ENCODE data around the gene CERS6.
"Not testable (repeated sequence)": the region's sequence is repeated elsewhere in the genome, so short reads cannot be mapped to it uniquely, and the experiment has no call there.

Gene CERS6

DNA sequence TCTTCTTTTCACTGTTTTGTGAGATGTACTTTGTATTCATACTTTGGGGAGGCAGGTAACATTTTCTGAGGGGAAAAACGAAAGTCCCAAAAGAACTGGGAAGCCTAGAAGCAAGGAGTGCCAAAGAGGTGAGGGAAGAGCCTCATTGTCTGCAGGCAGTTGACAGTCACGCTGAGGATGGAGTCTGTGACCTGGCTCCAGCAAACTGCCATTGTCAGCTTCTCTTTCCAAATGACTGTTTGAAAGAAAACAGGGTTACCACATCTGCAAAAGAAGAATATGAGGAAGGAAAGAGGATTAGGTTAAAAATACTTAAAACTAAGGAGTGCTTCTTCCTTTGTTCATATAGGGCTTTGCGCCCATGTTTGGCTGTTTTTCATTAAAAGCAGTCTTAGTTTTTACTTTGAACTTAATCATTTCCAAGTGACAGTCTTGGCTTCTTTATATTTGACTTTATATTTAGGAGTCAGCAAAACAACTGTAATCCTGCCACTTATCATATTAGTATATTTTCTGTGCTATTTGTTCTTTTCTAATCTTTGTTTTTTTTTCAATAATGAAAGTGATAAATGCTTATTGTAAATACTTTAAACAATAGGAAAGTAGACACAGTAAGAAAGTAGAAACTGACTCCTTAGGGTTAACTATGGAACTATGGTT, 35.0 kb downstream of the CERS6 start:
- TF ChIP-seq CTCF (IDR thresholded peaks at IDR 0.05; ENCODE audit: extremely low read depth, insufficient read depth, missing control alignments) = no peak
- in situ Hi-C loops (cut with MboI; ENCODE audit: low pct_unique_long_range_greater_than_20kb, low sequenced_read_pairs, unreplicated experiment) = no loop called here
- DNase-seq (ENCODE audit: low spot score) = no peak

GRCh38 chr2:168491728-168492127, 35.7 kb downstream of the CERS6 start:
- DNase-seq (ENCODE audit: low spot score); in situ Hi-C loops (cut with MboI; ENCODE audit: low pct_unique_long_range_greater_than_20kb, low sequenced_read_pairs, unreplicated experiment): not testable (repeated sequence)

DNA sequence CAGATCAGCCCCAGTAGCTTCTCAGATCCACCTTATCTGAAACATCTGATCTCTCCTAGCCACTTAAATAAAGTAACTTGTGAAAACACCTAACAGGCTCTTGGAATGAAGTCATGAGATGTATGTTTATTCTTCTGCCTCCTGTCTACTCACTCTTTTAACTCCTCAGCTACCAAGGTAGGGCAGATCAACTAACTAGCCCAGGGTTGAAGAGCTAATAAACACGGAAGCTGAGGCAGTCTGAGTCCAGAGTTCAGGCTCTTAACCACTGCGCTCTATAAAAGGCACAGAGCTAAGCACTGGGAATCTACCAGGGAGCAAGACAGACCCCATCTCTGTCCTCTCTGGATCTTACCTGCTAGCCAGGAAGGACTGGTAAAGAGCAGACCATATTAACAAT, 37.1 kb downstream of the CERS6 start:
- in situ Hi-C loops (cut with MboI; ENCODE audit: low pct_unique_long_range_greater_than_20kb, low sequenced_read_pairs, unreplicated experiment); DNase-seq (ENCODE audit: low spot score): not testable (repeated sequence)

DNA sequence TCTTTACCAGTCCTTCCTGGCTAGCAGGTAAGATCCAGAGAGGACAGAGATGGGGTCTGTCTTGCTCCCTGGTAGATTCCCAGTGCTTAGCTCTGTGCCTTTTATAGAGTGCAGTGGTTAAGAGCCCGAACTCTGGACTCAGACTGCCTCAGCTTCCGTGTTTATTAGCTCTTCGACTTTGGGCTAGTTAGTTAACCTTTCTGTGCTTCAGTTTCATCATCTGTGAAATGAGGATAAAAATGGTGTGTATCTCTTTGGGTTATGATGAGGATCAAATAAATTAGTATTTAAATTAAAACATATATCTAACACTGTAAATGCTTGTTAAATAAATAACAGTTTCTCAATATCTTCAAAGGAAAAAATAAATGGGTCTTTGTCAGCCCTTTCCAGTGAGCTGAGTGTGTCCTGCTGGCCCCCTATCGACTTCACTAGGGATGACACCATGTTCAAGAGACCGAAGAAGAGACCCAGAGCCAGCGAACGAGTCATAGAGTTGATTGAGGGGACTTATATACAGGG, 38.2 kb downstream of the CERS6 start:
- DNase-seq (ENCODE audit: low spot score) = no peak
- no peak for TF ChIP-seq CTCF (IDR thresholded peaks at IDR 0.05; ENCODE audit: extremely low read depth, insufficient read depth, missing control alignments)
- in situ Hi-C loops (cut with MboI; ENCODE audit: low pct_unique_long_range_greater_than_20kb, low sequenced_read_pairs, unreplicated experiment) = no loop called here

DNA sequence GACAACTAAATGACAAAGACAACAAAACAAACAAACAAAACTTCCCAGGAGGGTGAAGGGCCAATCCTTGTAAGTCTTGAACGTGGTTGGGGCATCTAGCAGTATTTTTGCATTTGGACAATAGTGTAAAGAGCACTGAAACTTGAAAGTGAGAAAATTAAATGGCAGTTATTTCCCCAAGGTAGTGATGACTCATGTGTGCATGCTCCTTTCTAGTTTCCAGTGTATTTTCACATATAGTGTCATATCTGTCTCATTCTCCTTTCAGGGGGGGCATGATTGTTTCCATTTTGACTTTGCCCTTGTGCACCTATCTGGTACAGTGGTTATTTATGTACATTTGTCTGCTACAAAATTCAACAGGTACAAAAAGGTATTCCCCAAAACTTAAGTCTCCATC, 39.5 kb downstream of the CERS6 start:
- in situ Hi-C loops (cut with MboI; ENCODE audit: low pct_unique_long_range_greater_than_20kb, low sequenced_read_pairs, unreplicated experiment) = no loop called here
- DNase-seq (ENCODE audit: low spot score) = peak; percentile 32
- TF ChIP-seq CTCF (IDR thresholded peaks at IDR 0.05; ENCODE audit: extremely low read depth, insufficient read depth, missing control alignments) = no peak

- no peak for TF ChIP-seq CTCF (IDR thresholded peaks at IDR 0.05; ENCODE audit: extremely low read depth, insufficient read depth, missing control alignments)
- in situ Hi-C loops (cut with MboI; ENCODE audit: low pct_unique_long_range_greater_than_20kb, low sequenced_read_pairs, unreplicated experiment) = no loop called here
- no peak for DNase-seq (ENCODE audit: low spot score)
These were observed 40.8 kb downstream of the CERS6 start for GRCh38 chr2:168496906-168497305.

GRCh38 chr2:168499500-168499899, 43.4 kb downstream of the CERS6 start:
- in situ Hi-C loops (cut with MboI; ENCODE audit: low pct_unique_long_range_greater_than_20kb, low sequenced_read_pairs, unreplicated experiment) = no loop called here
- TF ChIP-seq CTCF (IDR thresholded peaks at IDR 0.05; ENCODE audit: extremely low read depth, insufficient read depth, missing control alignments) = no peak
- no peak for DNase-seq (ENCODE audit: low spot score)

DNA sequence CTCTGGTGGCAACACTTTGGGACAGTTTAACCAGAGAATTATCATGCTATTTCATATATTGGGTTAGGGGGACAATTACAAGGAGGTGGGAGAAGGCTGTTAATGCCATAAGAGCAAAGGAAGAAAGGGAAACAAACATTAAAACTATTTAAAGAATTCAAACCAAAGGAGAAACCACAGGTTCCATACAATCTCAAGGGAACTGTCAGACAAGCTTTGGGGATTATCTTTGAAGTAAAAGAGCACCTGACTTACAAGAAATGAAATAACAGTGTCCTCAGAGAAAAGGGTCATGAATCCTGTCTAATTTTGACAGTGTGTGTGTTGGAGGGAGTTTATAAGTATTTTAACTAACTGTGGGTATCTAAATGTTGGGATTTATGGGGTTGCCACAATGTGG, 44.4 kb downstream of the CERS6 start:
- DNase-seq (ENCODE audit: low spot score) = no peak
- in situ Hi-C loops (cut with MboI; ENCODE audit: low pct_unique_long_range_greater_than_20kb, low sequenced_read_pairs, unreplicated experiment) = no loop called here
- no peak for TF ChIP-seq CTCF (IDR thresholded peaks at IDR 0.05; ENCODE audit: extremely low read depth, insufficient read depth, missing control alignments)
